GM21526 (cell line): ENCODE measurements around the gene TAGLN2.

Experiments
- ATAC-seq: cut with Tn5 transposase; IDR thresholded peaks from one replicate; pipeline ENCODE4 v1.9.1; 2021; ENCODE audit warnings: moderate library complexity; ENCODE audit not compliant: unreplicated experiment, low FRiP score

The TAGLN2 gene

GRCh38 chr1:159951016-159951415 is 25.7 kb upstream of the TAGLN2 start:
- ATAC-seq, result no peak

- no peak for ATAC-seq
Measured at GRCh38 chr1:159949981-159950381, 24.7 kb upstream of the TAGLN2 start.

DNA sequence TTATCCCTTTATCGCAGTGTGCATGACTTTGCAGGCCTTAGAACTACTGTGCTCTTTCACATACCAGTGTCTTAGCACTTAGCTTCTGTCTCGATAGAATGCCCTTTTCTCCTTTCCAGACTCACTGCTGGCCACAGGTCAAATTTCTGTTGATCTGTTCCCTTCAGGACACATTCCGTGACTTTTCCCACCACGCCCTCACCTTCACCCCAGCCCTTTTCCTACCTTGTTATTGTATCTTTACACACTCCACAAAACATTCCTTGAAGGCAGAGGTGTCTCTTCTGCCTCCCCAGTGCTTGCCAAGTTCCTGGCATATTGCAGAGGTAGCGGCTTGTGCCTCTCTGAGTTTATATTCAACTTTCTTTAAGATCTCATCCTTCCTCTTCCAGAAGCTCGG is 23.8 kb upstream of the TAGLN2 start:
- ATAC-seq, result no peak

DNA sequence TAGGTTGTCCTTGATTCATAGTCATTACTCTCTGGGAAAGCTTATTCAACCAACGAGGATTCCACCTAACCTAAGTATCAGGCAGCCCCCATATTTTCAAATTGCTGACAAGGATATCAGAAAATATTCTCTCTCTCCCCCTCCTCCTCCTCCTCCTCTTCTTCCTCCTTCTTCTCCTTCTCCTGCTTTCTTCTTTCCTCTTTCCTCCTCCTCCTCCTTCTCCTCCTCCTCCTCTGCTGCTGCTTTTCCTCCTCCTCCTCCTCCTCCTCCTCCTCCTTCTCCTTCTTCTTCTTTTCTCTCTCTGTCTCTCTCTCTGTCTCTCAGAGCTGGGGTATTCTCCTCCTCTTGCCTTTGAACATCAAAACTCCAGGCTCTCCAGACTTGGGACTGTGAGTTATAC is 22.6 kb upstream of the TAGLN2 start:
- ATAC-seq, result no peak

- no peak for ATAC-seq
Measured at GRCh38 chr1:159946242-159947187, 21.2 kb upstream of the TAGLN2 start.

DNA sequence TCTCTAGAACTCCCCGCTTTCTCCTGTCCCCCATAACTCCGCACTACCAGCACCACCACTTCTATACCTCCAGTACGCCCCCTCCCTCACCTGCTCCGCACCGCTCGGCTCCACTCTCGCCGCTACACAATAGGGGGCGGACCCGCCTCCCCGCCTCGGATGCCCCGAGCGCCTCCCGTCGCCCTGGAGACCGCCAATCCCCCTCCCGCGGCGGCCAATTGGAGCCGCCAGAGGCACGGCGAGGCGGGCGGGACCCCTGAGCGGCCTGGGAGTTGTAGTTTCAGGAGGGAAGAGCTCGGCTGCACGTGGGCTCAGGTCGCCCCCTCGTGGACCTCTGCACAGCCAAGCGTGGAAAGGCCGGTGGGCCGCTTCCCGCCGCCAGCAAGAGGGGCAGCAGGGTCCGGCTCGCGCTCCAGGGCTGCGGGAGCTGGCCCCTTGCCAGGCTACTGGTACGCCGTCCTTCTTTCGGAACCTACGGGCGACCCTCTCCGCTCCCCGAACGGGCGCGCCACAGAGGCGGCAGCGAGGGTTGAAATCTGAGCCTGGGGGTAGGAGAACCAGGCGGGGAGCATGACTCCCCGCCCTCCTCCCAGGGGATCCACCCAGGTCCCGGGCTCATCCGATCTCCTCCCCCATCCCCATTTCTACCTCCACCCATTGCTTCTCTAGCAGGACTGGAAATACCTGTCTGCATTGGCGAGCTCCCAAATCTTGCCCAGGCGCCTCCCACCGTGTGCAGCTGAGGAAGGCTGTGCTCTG is 20.4 kb upstream of the TAGLN2 start, which contains the start of gene IGSF9:
Gene IGSF9, minus strand, starts transcription at position 131 of the 759 bp plus-strand sequence. CDS start 2,159 bp downstream, outside the sequence.
- ATAC-seq, result peak; percentile 50

DNA sequence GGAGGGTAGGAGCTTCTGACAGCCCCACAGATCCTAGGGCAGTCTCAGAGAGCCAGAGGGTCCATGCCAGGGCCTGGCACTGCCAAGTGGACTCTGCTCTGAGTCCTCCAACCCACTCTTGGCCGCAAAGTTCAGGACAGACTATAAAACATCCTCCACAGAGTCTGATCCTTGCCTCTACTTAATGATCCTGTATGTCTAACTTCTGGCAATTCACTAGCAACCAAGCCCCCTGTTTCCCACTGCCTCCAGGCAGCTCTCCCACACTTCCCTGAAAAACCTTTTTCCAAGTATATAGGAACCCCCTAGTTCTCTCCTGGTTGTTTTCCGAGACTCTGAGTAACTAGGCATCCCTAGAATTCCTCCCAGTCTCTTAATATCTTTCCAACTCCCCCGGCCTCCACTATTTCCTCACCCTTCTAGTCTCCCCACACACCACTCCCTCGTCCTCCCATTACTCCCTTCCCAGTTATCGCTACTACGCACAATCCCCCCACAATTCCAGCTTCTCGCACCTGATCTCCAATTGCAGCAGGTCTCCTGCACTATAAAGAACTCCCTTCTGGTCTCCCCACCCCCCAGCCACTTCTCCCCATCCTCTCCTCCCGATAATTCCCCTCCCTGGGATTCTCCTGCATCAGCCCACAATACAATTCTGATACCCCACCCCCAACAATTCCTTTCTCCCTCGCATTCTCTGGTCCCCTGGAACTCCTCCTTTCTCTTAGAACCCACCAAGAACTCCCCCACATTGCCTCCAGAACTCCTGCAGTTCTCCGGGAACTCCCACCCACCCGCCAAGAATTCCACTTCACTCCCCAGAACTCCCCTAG is 19.5 kb upstream of the TAGLN2 start:
- ATAC-seq, result no peak

DNA sequence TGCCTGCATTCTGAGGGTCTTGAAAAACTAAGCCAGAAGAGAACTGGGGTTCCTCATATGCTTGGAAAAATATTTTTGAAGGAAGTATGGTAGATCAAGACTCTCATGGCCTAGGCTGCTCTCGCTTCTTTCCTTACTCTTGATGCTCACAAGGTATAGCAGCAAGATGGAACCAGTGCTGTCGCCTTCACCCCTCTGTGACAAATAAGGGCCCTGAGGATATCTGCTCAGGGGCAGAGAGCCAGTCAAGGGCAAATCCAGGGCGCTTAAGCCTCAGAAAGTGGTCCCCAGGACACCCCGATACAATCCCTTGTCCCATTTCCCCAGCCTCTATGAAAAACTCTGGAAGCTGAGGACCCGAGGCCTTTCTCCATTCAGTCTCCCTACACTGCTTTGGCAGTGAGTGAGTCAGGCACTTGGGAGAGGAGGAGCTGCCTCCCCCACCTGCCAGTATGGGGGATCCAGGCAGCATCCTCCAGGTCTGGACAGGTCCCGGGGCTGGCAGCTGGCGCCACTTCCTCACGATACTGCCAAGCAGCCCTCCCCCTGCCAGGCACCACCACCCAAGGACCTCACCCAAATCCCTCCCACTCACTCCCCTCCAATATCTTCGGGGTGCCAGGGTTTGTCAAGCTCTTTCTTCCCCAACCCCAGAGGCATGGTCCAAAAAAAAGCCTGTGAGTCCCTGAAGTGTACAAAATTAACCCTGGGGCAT is 18.8 kb upstream of the TAGLN2 start:
- no peak for ATAC-seq

DNA sequence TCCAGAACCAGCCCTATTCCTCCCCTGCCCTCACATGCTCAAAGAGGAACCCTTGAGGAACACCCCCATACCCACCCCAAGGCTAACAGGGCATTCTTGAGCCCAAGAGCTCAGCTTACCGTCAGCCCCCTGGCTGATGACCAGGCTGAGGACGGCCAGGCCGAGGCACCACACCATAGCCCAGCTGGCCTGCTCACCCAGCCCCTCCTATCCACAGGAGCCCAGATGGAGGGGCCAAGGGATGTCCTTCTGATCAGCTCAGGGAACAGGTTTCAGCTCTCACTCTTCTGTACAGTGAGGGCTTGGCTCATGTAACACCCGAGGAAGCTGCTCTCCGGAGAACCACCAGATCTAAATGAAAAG is 18.0 kb upstream of the TAGLN2 start:
- no peak for ATAC-seq

DNA sequence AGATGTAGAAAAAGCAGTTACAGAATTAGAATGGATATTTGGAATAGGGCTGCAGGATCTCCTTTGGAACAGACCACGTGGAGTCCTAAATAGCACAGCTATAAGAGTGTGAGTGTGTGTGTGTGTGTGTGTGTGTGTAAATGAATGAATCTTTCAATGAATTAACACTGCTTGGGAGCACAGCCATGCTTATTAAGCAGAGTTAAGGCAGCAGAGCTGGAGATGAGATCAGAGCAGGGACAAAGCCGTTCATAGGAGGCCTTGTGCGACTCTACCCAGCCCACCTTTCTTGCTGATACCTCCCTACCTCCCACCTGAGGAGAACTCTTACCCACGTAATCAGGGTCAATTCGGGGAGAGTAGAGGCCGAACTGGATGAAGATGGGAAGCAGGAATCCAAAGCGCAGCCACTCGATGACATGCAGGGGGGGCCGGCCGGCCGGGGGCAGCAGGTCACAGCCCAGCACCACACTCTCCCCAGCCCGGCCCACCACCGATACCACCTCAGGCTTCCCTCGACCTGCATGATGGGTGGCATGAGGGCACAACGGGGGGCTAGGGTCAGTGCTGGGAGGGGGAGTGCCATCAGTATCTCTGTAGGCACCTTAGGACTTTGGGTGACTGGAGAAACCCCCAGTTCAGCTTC is 17.4 kb upstream of the TAGLN2 start:
- no peak for ATAC-seq

DNA sequence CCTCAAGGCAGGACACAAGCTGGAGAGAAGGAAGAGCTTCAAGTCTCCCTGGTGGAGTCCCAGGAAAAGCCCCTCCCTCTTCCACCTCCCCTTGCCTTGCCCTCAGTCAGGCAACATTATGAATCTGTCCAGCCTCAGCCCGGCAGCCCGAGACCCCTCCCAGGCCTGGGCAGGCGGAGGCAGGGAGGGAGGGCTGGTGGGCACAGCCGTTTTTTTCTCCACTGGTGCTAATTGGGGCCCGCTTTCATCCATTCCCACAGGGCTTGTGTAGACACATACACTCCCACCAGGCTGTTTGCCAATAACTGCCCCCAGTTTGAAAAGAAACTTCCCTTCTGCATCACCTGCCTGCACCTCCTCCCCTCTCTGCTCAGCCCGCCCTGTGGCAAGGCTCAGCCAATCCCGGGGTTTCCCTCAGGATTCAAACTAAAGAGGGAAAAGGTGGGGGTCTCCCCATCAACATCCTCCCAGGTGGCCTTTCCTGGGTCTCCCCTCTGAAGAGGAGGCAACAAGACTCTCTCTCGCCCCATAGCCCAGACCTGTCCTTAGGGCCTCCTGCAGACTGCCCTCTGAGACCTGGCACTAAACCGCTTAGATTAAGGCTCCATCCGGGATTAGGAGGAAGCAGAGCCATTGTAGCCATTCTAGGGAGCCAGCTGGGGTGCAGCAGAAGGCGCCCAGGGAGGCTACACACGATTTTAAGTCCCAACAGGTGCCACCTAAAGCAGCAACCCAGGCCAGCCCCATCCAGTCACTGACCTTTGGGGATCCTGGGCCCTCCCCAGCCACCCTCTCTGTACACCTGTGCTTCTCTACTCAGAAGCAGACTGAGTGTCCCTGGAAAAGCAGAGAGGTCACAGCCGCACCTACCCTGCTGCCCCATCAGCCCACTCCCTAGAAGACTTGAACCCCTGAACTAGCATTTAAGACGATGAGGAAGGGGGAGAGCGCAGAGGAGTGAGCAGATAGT is 16.6 kb upstream of the TAGLN2 start:
- no peak for ATAC-seq

GRCh38 chr1:159941141-159941540 is 15.8 kb upstream of the TAGLN2 start:
- ATAC-seq, result no peak

DNA sequence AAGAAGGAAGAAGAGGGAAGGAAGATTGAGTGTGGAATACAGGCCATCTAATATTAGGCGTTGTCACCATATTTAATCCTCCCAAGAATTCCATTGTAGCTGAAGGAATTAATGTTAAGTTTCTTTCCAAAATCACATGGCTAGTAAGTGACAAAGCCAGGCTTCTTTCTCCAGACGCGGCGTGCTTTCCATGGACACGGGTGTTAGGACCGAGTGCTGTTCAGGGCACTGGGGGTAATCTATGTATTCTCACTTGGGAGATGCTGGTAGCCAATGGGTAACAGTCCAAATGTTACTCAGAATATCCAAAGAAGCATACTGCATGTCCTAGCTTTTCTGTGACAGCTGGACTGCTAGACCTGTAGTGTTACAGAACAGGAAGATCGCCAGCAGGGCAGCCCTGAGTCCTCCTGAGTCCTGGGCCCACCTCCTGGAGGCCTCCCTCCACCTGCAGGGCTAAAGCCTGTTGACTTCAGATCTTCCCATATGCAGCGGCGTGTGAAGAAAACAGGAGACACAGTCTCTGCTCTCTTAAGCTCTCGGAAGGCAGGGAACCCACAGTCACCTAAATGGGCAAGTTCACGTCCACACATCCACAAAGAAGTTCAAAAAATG is 14.8 kb upstream of the TAGLN2 start:
- no peak for ATAC-seq

DNA sequence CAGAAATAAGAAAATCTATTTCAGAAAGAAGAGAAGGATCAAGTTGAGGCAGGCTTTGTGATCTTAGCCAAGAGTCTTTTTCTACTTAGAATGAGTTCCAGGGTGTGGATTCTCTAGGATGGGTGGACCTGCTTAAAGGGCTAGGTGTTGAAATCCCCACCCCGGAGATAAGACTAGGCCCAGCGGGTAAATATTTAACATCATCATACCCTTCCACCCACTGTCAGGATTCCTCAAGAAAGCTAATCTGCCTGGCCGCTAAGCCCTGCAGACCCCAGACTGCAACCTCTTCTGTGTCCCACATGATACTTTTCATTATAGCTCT is 14.3 kb upstream of the TAGLN2 start:
- ATAC-seq, result no peak

- ATAC-seq, result no peak
Measured at GRCh38 chr1:159938905-159939677, 13.8 kb upstream of the TAGLN2 start.

DNA sequence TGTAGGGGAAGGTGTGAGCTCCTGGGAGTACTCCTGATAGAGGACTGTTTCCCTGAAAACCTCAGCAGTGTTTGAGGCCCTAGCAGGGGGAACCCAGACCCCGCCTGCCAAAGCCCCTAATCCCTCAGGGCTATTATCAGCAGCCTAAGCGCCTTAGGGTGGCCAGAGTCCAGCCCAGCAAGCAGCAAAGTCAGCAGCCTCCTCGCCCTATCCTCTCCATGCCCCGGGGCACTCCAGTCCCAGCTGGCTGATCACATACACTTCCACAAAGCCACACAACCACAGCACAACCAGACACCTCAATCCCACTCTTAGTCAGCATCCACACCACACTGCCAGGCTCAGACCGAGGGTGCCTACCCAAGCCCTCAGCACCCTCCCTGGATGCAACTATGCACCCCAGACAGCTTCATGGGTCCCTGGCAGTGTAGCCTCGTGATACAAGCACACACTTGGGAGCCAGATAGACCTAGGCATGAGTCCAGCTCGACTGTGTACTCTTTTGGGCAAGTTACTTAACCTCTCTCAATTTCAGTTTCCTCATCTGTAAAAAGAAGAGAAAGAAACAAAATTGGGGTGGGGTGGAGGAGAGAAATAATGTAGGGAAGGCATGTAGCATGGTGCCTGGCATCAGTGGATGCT is 13.0 kb upstream of the TAGLN2 start:
- ATAC-seq, result no peak
